GM19239 (cell line): ENCODE results near the gene MYH8.
A peak's percentile ranks its signal among the peaks of the same experiment; 100 is the strongest.

Experiments used
- DNase-seq: peaks from one replicate; pipeline ENCODE4 v3.0.0; 2011; ENCODE audit warnings: low spot score; ENCODE audit not compliant: insufficient read length
- FAIRE-seq: peaks from 2 replicates; lab custom pipeline; 2011; peaks lifted over from hg19 to GRCh38; lab: Jason Lieb, UNC

MYH8 gene

GRCh38 chr17:10385871-10386270, 35.9 kb downstream of the MYH8 start:
- DNase-seq, result no peak
- FAIRE-seq, result no peak

- FAIRE-seq, result no peak
- no peak for DNase-seq
Measured at GRCh38 chr17:10384175-10384574, 37.6 kb downstream of the MYH8 start.

- DNase-seq (no peak), FAIRE-seq (no peak)
Measured at GRCh38 chr17:10380631-10381408, 40.9 kb downstream of the MYH8 start.

GRCh38 chr17:10372906-10373305, 48.8 kb downstream of the MYH8 start, which contains the start of gene MYH13:
Gene MYH13 (minus strand): TSS chr17:10373006. CDS start chr17:10364530, 8,476 bp downstream.
- DNase-seq (no peak), FAIRE-seq (no peak)

- FAIRE-seq (no peak), DNase-seq (no peak)
Measured at GRCh38 chr17:10370016-10370608, 51.6 kb downstream of the MYH8 start.

- FAIRE-seq, result no peak
- no peak for DNase-seq
Measured at GRCh38 chr17:10369239-10369638, 52.5 kb downstream of the MYH8 start.

GRCh38 chr17:10368561-10368960, 53.2 kb downstream of the MYH8 start:
- FAIRE-seq (no peak), DNase-seq (no peak)

- FAIRE-seq (no peak), DNase-seq (no peak)
Measured at GRCh38 chr17:10360578-10360977, 61.2 kb downstream of the MYH8 start.

GRCh38 chr17:10357768-10358167, 64.0 kb downstream of the MYH8 start:
- FAIRE-seq, result no peak
- DNase-seq, result peak; percentile 23

GRCh38 chr17:10354651-10355050, 67.1 kb downstream of the MYH8 start:
- FAIRE-seq (no peak), DNase-seq (no peak)

- DNase-seq (no peak), FAIRE-seq (no peak)
Measured at GRCh38 chr17:10352893-10353292, 68.9 kb downstream of the MYH8 start.

GRCh38 chr17:10349403-10349802, 72.3 kb downstream of the MYH8 start:
- FAIRE-seq (no peak), DNase-seq (peak; percentile 20)

GRCh38 chr17:10344816-10345215, 76.9 kb downstream of the MYH8 start:
- FAIRE-seq, result no peak
- DNase-seq, result no peak
